Stimulated activated CD4-positive, alpha-beta T cell treated with anti-CD3 and anti-CD28 coated beads, Interleukin-15, amount 100 ng/mL, for 48 hours (primary cell): Measurements from ENCODE around the gene QARS1.

Experiments
- DNase-seq, 2 donors: peaks; one replicate each; pipeline ENCODE4 v3.0.0-alpha.2; 2020; ENCODE audit warnings: low read depth in 2 of 2

The QARS1 gene

DNA sequence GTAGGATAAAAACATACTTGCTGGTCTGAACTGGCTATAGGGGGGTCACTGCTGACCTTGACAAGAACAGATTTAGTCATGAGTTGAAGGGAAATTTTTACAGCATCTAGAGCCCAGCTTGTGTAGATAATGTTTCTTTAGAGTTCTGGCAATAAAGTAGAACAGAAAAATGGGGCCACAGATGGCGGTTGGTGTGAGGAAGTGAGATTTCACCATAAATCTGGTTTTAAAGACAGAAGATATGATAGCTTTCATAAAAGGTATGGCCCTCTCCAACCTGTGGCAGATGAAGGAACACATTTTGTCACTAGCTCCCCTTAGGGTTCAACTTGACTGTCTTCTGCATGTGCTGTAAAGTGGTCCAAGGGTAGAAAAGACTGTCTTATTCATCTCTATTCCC, 51.0 kb downstream of the QARS1 start:
- DNase-seq: no peak
